ENCODE results near the gene TUB. TPM values are rescaled to one million over a fixed set of nuclear protein-coding genes. Genes with fewer than 3 reads are reported as not detected.

The TUB gene
- total RNA-seq, 4 donors from 2014 or later, result 1.9 to 8.5 (median 3.0) TPM

DNA sequence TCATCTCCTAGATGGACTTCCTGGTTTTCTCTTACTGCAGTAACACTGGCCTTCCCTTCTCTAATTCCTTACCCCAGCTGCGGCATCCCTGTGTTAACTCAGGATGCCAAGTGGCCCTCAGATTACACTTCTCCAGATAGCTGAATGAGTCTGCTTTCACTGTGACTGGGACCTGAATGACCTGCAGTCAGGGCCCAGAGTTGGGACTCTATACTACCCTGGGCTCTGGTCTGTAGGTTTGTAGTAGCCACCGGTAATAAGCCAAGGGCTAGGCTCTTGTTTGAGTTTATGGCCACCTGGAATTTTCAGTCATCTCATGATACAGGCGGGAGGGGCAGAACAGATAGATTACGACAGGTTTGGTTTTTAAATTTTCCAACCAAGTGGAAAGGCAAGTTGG, 24.1 kb downstream of the TUB start:
- H3K4me1 ChIP-seq, result no peaks in the 10 kb centered on the region
- TF ChIP-seq POLR2AphosphoS5 (IDR thresholded peaks at IDR 0.05) (no peak), EP300 (IDR thresholded peaks at IDR 0.05) (no peak), POLR2A (IDR thresholded peaks at IDR 0.05) (no peak), CTCF (IDR thresholded peaks at IDR 0.05) (no peak)
- H3K27me3 ChIP-seq, result no peaks in the 10 kb centered on the region
- WGBS, result 97% methylated on average over 4 of the region's 4 CpGs
- DNase-seq (ENCODE audit: low spot score in 2 of 2), result no peak
- H3K4me3 ChIP-seq, result no peak overlapping the region
- peaks cover 83% of the 10 kb centered on the region for H3K36me3 ChIP-seq
- H3K9me3 ChIP-seq, result no peaks in the 10 kb centered on the region
- H3K27ac ChIP-seq, result no peak overlapping the region

- H3K27me3 ChIP-seq, result no peaks in the 10 kb centered on the region
- no peak overlapping the region for H3K27ac ChIP-seq
- H3K4me1 ChIP-seq, result no peaks in the 10 kb centered on the region
- no peaks in the 10 kb centered on the region for H3K9me3 ChIP-seq
- no peak overlapping the region for H3K4me3 ChIP-seq
- peaks cover 84% of the 10 kb centered on the region for H3K36me3 ChIP-seq
- DNase-seq (ENCODE audit: low spot score in 2 of 2), result no peak
- no peak for TF ChIP-seq POLR2AphosphoS5 (IDR thresholded peaks at IDR 0.05)
- 87% methylated on average over 3 of the region's 3 CpGs for WGBS
These were observed 24.7 kb downstream of the TUB start for GRCh38 chr11:8105666-8106065.

DNA sequence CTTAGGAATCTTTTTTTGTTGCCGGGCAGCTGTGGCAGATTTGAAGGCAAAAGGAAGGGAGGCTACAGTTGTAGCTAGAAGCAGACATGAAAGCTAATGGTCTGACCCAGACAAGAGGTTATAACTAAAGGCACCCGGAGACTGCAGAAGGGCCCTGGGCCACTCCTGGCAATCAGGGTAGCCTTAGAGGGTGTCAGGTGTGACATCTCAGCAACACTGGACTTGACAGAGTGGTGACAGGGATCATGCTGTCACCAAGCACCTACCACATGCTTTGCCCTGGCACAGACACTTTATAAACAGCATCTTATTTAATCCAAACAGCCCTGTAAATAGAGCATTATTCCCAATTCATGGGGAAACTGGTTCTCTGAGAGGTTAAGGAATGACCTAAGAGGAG, 25.7 kb downstream of the TUB start:
- WGBS, result 100% methylated on average over 2 of the region's 2 CpGs
- no peak overlapping the region for H3K4me3 ChIP-seq
- TF ChIP-seq POLR2A (IDR thresholded peaks at IDR 0.05), result no peak
- no peak for TF ChIP-seq EP300 (IDR thresholded peaks at IDR 0.05)
- no peak for TF ChIP-seq POLR2AphosphoS5 (IDR thresholded peaks at IDR 0.05)
- H3K4me1 ChIP-seq, result no peaks in the 10 kb centered on the region
- DNase-seq (ENCODE audit: low spot score in 2 of 2), result no peak
- H3K27me3 ChIP-seq, result no peaks in the 10 kb centered on the region
- no peak overlapping the region for H3K27ac ChIP-seq
- peaks cover 75% of the 10 kb centered on the region for H3K36me3 ChIP-seq
- H3K9me3 ChIP-seq, result no peaks in the 10 kb centered on the region

DNA sequence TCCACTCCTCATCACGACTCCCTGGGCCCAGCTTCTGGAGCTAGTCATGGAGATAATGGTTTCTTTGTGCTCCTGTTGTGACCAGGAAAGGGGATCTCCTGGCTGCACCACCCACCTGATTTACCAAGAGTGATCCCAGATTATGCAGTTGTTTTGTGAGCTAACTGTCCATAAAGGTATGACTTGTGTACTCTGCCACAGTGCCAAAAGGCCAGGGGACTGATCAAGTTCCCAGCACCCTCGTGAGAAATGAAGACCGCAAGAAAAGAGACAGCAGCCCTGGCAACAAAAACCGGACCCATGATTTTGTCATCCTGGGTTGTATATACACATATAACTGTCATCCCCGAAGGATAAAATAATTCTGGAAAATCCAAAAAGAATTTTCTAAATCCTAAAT, 26.6 kb downstream of the TUB start:
- H3K36me3 ChIP-seq, result peaks cover 66% of the 10 kb centered on the region
- H3K9me3 ChIP-seq, result no peaks in the 10 kb centered on the region
- 79% methylated on average over 5 of the region's 5 CpGs for WGBS
- no peak overlapping the region for H3K4me3 ChIP-seq
- no peak overlapping the region for H3K27ac ChIP-seq
- H3K4me1 ChIP-seq, result no peaks in the 10 kb centered on the region
- H3K27me3 ChIP-seq, result no peaks in the 10 kb centered on the region
- no peak for DNase-seq (ENCODE audit: low spot score in 2 of 2)
- no peak for TF ChIP-seq POLR2A (IDR thresholded peaks at IDR 0.05)
- no peak for TF ChIP-seq POLR2AphosphoS5 (IDR thresholded peaks at IDR 0.05)
- no peak for TF ChIP-seq EP300 (IDR thresholded peaks at IDR 0.05)
- no peak for TF ChIP-seq CTCF (IDR thresholded peaks at IDR 0.05)

DNA sequence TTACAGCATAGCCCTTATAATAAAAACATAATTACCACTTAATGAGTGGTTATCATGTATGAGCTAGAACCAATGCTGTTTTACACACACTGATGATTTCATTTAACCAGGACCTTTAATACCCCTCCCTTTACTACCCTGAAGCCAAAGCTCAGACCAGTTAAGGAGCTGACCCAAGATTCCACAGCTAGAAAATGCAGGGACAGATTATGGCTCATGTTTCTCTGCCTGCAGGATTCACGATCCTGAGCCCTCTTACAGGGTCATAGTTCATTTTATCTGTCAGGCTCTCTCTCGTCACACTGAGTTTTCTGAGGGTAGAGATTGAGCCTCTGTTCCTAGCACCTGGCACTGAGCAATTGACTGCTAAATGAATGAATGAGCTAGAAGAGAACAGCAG, 27.4 kb downstream of the TUB start:
- H3K36me3 ChIP-seq, result peaks cover 59% of the 10 kb centered on the region
- TF ChIP-seq CTCF (IDR thresholded peaks at IDR 0.05) (no peak), EP300 (IDR thresholded peaks at IDR 0.05) (no peak), POLR2A (IDR thresholded peaks at IDR 0.05) (no peak), POLR2AphosphoS5 (IDR thresholded peaks at IDR 0.05) (no peak)
- no peak overlapping the region for H3K4me3 ChIP-seq
- no peaks in the 10 kb centered on the region for H3K4me1 ChIP-seq
- no peak for DNase-seq (ENCODE audit: low spot score in 2 of 2)
- H3K27me3 ChIP-seq, result no peaks in the 10 kb centered on the region
- WGBS, result 80% methylated on average over 2 of the region's 2 CpGs
- no peaks in the 10 kb centered on the region for H3K9me3 ChIP-seq
- H3K27ac ChIP-seq, result no peak overlapping the region

- DNase-seq (ENCODE audit: low spot score in 2 of 2), result no peak
- Histone ChIP-seq H3K27me3 (no peaks in the 10 kb centered on the region), H3K4me3 (no peak overlapping the region), H3K9me3 (no peaks in the 10 kb centered on the region), H3K36me3 (peaks cover 46% of the 10 kb centered on the region), H3K27ac (no peak overlapping the region), H3K4me1 (no peaks in the 10 kb centered on the region)
- no peak for TF ChIP-seq EP300 (IDR thresholded peaks at IDR 0.05)
- TF ChIP-seq POLR2A (IDR thresholded peaks at IDR 0.05), result no peak
These were observed 28.7 kb downstream of the TUB start for GRCh38 chr11:8109675-8110074.

GRCh38 chr11:8110396-8110795, 29.4 kb downstream of the TUB start:
- peaks cover under 1% of the 10 kb centered on the region for H3K9me3 ChIP-seq
- 90% methylated on average over 4 of the region's 4 CpGs for WGBS
- DNase-seq (ENCODE audit: low spot score in 2 of 2), result no peak
- no peaks in the 10 kb centered on the region for H3K27me3 ChIP-seq
- H3K36me3 ChIP-seq, result peaks cover 39% of the 10 kb centered on the region
- no peak overlapping the region for H3K4me3 ChIP-seq
- H3K4me1 ChIP-seq, result no peaks in the 10 kb centered on the region
- H3K27ac ChIP-seq, result no peak overlapping the region
- TF ChIP-seq CTCF (IDR thresholded peaks at IDR 0.05) (no peak), EP300 (IDR thresholded peaks at IDR 0.05) (no peak), POLR2A (IDR thresholded peaks at IDR 0.05) (no peak), POLR2AphosphoS5 (IDR thresholded peaks at IDR 0.05) (no peak)

Measured in suprapubic skin (tissue), 4 donors.